Measurements from ENCODE around the gene C1orf52.

C1orf52 gene

DNA sequence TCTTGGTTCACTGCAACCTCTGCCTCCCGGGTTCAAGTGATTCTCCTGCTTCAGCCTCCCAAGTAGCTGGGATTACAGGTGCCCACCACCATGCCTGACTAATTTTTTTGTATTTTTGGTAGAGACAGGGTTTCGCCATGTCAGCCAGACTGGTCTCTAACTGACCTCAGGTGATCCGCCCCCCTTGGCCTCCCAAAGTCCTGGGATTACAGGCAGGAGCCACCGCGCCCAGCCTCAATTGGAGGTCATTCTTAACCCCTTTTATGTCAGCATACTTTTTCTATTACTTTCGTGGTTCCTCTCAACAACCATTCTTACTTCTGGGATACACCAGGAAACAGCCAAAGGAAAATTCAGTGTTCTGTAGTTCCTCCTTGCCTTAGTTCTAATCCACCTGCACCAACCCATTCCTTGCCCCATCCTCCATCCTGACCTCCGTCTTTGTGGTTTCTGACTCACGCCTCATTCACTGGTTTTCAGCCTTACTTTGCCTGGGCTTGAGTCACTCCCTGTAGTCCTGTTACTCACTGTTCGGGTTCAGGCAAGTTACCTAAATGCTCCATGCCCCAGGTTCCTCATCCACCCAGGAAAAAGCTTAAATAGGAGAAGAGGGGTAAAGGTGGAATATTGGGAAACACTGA lies 29.9 kb upstream of the C1orf52 start:
- peak overlapping the region; percentile 31 for H3K27ac Mint-ChIP-seq
- no peaks in the 10 kb centered on the region for H3K36me3 Mint-ChIP-seq
- peaks cover 4% of the 10 kb centered on the region for H3K4me1 Mint-ChIP-seq (ENCODE audit: low read depth)
- H3K27me3 Mint-ChIP-seq: peaks cover 3% of the 10 kb centered on the region
- no peak overlapping the region for H3K4me3 Mint-ChIP-seq
- no peaks in the 10 kb centered on the region for H3K9me3 Mint-ChIP-seq (ENCODE audit: low read depth)

DNA sequence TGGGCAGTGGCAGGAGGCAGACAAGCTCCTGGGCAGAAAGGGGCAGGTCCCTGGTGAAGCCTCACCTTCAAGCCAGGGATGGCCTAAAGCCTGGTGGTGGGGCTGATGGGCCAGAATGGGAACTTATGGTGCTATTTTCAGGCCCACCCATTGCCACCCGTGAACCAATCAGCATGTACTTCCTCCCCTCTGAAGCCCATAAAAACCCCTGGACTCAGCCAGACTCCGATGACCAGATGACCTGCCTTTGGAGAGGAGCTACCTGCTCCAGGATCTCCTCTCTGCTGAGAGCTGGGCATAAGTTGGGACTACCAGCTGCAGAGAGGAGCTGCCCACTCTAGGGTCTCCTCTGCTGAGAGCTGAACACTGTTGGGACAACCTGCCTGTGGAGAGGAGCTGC lies 24.7 kb upstream of the C1orf52 start:
- Mint-ChIP-seq H3K9me3 (ENCODE audit: low read depth) (no peaks in the 10 kb centered on the region), H3K27me3 (no peaks in the 10 kb centered on the region), H3K36me3 (no peaks in the 10 kb centered on the region), H3K4me3 (no peak overlapping the region), H3K4me1 (ENCODE audit: low read depth) (peaks cover 3% of the 10 kb centered on the region), H3K27ac (no peak overlapping the region)

DNA sequence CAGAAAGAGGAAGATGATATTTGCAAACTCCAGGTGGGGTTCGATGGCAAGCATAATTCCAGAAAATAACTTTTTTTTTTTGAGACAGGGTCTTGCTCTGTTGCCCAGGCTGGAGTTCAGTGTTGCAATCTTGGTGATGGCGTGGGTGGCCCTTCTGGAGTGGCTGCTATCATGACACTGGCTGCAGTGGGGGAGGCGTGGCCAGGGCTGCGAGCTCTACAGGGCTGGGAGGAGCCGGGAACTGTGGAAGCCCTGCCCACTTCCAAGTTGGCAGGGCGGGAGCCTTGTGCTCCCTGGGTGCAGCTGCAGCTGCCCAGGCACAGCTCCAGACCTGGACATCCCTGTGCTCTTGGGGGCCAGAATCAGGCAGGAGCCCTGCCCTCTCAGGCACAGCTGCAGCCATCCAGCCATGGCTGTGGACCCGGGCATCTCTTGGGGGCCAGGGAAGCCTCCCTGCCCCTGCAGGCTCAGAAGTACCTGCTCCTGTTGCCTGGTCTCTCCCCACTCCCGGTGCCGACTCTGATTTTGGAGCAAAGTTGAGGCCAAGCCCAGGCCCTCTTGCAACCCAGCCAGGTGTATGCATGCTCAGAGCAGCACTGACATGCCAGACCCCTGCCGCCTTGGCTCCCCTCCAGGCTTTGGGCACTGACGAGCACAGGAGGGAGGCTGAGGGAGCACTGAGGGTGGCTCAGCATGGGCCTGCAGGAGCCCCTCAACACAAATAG lies 24.2 kb upstream of the C1orf52 start:
- H3K27me3 Mint-ChIP-seq: no peaks in the 10 kb centered on the region
- H3K4me1 Mint-ChIP-seq (ENCODE audit: low read depth): peaks cover 9% of the 10 kb centered on the region
- H3K4me3 Mint-ChIP-seq: no peak overlapping the region
- no peak overlapping the region for H3K27ac Mint-ChIP-seq
- H3K36me3 Mint-ChIP-seq: no peaks in the 10 kb centered on the region
- no peaks in the 10 kb centered on the region for H3K9me3 Mint-ChIP-seq (ENCODE audit: low read depth)

DNA sequence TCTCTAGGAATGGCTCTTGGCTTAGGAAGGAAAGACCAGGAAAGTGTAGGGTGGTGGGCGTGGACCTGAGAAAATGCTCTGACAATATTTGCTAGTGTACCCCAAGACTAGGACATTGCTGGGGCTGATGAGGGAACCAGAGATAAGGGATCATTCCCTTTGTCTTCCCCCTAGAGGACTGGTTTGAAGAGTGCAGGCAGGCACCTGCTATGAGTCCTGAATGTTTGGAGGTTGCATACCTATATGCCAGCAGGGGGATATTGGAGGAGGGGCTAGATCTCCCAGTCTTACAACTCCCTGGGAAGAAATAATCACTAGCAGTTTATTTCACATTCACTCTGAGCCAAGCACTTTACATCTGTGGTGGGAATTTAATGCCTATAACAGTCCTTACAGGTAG lies 23.0 kb upstream of the C1orf52 start:
- Mint-ChIP-seq H3K27me3 (no peaks in the 10 kb centered on the region), H3K4me1 (ENCODE audit: low read depth) (peaks cover 11% of the 10 kb centered on the region), H3K4me3 (no peak overlapping the region), H3K36me3 (no peaks in the 10 kb centered on the region), H3K27ac (no peak overlapping the region), H3K9me3 (ENCODE audit: low read depth) (no peaks in the 10 kb centered on the region)

DNA sequence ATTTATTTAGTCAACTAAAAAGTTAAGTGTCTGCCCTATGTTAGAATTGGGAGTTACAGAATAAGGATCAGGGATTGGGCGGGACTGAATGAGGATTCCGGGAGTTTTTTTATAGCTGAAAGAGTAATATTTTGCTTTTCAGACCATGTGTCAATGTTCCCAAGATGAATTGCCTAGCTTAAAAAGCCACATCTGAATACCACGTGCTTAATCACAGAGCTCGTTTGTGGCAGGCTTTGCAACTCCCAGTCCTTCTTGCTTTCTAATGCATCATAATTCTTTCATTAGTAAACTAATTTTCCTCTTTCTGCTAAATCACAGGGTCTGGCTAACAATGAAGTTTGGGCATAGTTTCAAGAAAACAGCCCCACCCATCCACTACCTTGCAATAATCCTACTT lies 21.2 kb upstream of the C1orf52 start:
- no peak overlapping the region for H3K4me3 Mint-ChIP-seq
- no peak overlapping the region for H3K27ac Mint-ChIP-seq
- no peaks in the 10 kb centered on the region for H3K9me3 Mint-ChIP-seq (ENCODE audit: low read depth)
- H3K4me1 Mint-ChIP-seq (ENCODE audit: low read depth): peaks cover 17% of the 10 kb centered on the region
- no peaks in the 10 kb centered on the region for H3K27me3 Mint-ChIP-seq
- H3K36me3 Mint-ChIP-seq: no peaks in the 10 kb centered on the region

DNA sequence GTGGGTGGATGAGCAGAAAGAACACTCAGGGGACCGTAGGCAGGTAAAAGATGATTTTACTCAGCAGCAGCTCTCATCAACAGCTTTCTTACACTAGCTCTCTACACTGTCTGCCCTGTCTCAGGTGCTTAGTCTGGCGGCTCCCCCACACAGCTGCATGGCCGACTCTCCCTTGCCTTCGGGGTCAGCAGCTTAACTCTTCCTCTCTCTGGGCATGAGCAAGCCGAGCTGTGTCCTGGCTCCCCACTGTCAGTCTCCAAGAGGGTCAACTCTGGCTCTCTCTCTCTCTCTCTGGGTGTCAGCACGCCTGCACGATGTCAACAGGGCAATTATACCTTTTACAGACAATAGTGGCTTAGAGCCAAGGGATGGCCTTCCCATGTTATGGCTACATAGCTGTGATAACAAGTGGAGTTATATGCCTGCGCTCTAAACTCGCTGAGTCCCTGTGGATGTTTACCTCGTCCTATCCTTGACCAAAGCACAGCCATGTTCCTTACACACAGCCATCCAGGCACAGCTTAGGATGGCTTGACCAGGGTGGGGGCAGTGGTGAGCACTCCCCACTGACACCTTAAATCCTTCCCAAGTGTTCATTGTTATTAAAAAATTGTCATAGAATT lies 20.1 kb upstream of the C1orf52 start:
- Mint-ChIP-seq H3K4me3 (no peak overlapping the region), H3K4me1 (ENCODE audit: low read depth) (peaks cover 27% of the 10 kb centered on the region), H3K27me3 (no peaks in the 10 kb centered on the region), H3K36me3 (peaks cover 3% of the 10 kb centered on the region), H3K27ac (no peak overlapping the region), H3K9me3 (ENCODE audit: low read depth) (no peaks in the 10 kb centered on the region)

DNA sequence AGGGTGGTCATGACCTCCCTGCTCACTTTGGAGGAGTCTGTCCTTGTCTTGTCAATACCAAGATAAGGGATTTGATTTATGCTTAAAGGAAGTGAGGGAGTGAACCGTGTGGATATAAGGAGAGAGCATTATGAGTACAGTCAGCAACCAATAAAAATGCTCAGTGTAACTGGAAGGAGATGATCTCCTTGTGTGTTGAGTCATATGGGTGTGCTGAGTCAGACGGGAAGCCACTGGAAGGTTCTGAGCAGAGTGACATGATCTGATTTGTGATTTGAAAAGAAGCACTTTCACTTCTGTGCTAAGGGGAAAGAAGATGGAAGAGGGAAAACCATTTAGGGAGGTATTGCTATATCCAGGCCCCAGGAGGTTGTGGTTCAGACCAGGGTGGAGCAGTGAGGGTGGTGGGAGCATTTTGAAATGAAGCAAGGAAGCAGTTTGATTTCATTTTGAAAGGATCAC lies 19.4 kb upstream of the C1orf52 start:
- H3K27me3 Mint-ChIP-seq: no peaks in the 10 kb centered on the region
- peaks cover 3% of the 10 kb centered on the region for H3K36me3 Mint-ChIP-seq
- no peaks in the 10 kb centered on the region for H3K9me3 Mint-ChIP-seq (ENCODE audit: low read depth)
- peak overlapping the region; percentile 12 for H3K4me3 Mint-ChIP-seq
- peak overlapping the region; percentile 1 for H3K27ac Mint-ChIP-seq
- peaks cover 34% of the 10 kb centered on the region for H3K4me1 Mint-ChIP-seq (ENCODE audit: low read depth)

DNA sequence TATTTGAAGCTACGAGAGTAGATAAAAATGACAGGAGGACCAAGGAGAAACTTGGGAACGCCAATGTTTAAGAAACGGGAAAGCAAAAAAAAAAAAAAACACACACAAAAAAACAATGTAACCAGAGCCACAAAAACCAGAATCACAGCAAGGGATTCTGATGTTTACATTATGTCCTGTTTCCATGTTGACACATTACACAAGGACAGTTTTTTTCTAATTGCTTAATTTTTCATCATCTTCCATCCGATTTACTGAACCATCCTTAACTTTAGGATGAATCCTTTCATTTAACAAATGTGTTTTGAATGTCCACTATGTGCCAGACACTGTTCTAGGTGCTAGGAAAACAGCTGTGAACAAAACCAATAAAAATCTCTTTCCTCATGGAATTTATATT lies 18.3 kb upstream of the C1orf52 start:
- H3K9me3 Mint-ChIP-seq (ENCODE audit: low read depth): no peaks in the 10 kb centered on the region
- H3K27ac Mint-ChIP-seq: no peak overlapping the region
- H3K4me1 Mint-ChIP-seq (ENCODE audit: low read depth): peaks cover 45% of the 10 kb centered on the region
- peaks cover 6% of the 10 kb centered on the region for H3K36me3 Mint-ChIP-seq
- H3K27me3 Mint-ChIP-seq: no peaks in the 10 kb centered on the region
- peak overlapping the region; percentile 6 for H3K4me3 Mint-ChIP-seq

DNA sequence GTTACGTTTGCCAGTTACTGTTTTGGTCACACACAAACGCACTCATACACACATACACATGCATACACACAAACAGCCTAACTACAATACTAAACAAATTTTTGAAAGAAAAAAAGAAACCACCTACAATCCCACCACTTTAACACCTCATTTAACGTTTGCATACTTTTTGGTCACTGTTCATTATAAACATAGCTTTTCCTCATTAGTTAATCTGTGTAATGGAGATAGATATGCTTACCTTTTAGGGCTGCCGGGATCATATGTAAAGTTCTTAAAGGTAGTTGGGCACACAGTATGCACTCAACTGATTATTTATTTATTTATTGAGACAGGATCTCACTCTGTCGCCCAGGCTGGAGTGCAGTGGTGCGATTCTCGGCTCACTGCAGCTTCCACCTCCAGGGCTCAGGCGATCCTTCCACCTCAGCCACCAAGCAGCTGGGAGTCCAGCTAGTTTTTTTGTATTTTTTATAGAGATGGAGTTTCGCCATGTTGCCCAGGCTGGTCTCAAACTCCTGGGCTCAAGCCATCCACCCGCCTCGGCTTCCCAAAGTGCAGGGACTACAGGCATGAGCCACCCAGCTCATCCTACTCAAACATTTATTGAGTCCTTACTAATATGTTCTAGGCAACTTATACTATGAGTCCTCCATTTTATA lies 17.6 kb upstream of the C1orf52 start:
- Mint-ChIP-seq H3K4me3 (peak overlapping the region; percentile 92), H3K27me3 (no peaks in the 10 kb centered on the region), H3K9me3 (ENCODE audit: low read depth) (no peaks in the 10 kb centered on the region), H3K27ac (peak overlapping the region; percentile 75), H3K36me3 (peaks cover 7% of the 10 kb centered on the region), H3K4me1 (ENCODE audit: low read depth) (peaks cover 48% of the 10 kb centered on the region)

DNA sequence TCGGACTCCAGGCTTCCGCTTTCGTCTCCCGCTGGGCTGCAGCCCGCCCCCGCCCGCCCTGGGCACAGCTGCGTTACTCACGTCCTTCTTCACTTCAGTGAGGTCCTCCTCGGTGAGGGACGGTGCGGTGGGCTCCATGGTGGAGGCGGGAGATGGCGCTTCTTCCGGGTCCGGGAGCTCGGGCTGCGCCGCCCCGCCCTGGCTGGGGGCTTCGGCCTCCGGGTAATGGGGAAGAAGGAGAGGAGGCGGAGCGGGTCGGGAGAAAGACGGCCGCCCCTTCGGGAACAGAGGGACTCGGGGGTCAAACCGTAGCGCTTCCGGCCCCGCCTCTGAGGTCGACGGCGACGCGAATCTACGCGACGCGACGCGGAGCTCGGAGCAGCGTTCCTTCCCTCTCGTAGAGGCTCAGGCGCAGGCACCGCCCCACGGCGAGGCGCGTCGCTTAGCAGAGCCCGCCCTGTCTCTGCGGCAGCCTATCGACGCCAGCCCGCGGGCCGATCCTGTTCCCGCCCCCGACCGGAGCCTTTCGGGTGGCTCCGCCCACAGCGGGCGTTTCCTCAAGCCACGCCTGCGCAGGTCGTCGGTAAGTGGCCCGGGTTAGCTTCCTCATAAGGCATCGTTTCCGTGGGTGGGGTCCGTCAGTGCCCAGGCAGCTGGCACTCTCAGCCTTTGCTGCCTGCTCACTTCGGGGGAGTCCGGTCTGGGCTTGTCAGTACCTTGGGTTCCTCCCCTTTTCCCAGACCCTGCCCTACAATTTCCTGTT lies 16.9 kb upstream of the C1orf52 start, which contains the start of gene BCL10:
BCL10 (minus strand) TSS at position 418 of the 763 bp plus-strand sequence; CDS start at position 138, 280 bp downstream.
- H3K4me3 Mint-ChIP-seq: peak within 1 kb of the TSS; percentile 92
- H3K9me3 Mint-ChIP-seq (ENCODE audit: low read depth): no peaks in the 10 kb centered on the region
- no peaks in the 10 kb centered on the region for H3K27me3 Mint-ChIP-seq
- H3K36me3 Mint-ChIP-seq: peaks cover 7% of the 10 kb centered on the region
- H3K27ac Mint-ChIP-seq: peak within 1 kb of the TSS; percentile 97
- H3K4me1 Mint-ChIP-seq (ENCODE audit: low read depth): peaks cover 54% of the 10 kb centered on the region

DNA sequence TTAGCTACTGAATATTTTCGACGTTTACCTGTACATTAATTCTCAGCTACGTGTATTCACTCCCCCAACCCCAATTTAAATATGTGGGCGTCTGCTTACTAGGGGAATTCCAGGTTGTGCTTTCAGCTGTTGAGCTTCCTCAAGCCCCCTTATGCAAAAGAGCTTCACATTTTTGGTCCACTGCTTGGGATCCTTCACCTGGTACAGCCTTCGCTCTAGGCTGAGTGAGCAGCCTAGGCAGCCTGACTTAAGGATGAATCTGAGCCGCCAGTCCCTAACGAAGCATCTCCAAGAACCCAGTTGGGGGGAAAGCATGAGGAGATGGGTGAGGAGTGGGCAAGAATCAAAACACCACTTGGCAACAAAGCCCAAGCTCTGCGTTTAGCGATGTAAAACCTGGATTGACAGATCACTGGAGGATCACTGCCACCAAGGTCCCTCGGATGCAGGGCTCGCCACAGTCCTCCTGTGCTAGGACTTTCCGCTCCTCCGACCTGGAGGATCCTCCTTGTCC lies 16.3 kb upstream of the C1orf52 start:
- H3K27me3 Mint-ChIP-seq: no peaks in the 10 kb centered on the region
- peak overlapping the region; percentile 97 for H3K27ac Mint-ChIP-seq
- no peaks in the 10 kb centered on the region for H3K9me3 Mint-ChIP-seq (ENCODE audit: low read depth)
- H3K36me3 Mint-ChIP-seq: peaks cover 7% of the 10 kb centered on the region
- H3K4me3 Mint-ChIP-seq: peak overlapping the region; percentile 92
- peaks cover 60% of the 10 kb centered on the region for H3K4me1 Mint-ChIP-seq (ENCODE audit: low read depth)

DNA sequence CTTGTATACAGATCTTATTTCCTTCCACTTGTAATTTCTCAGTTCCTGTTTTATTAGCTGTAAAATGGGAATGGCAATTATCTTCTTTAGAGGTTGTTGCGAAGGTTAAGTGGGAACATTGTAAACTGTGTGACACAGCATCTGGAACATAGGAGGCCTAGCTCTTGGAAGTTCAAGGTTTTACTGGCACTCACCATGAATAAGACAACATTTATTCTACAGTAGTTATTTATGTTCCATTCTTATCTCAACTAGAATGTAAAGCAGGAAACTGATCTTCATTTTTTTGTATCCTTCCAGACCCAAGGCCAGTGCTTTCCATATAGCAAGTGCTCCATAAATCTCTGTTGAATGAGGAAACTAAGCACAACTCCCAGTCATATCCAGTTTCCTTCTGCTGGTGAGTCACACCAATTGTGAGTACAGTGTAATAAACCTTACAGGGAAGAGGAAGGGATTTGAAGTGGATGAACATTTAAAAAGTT lies 15.5 kb upstream of the C1orf52 start:
- Mint-ChIP-seq H3K27ac (peak overlapping the region; percentile 97), H3K4me1 (ENCODE audit: low read depth) (peaks cover 64% of the 10 kb centered on the region), H3K36me3 (peaks cover 7% of the 10 kb centered on the region), H3K9me3 (ENCODE audit: low read depth) (no peaks in the 10 kb centered on the region), H3K4me3 (peak overlapping the region; percentile 92), H3K27me3 (no peaks in the 10 kb centered on the region)

DNA sequence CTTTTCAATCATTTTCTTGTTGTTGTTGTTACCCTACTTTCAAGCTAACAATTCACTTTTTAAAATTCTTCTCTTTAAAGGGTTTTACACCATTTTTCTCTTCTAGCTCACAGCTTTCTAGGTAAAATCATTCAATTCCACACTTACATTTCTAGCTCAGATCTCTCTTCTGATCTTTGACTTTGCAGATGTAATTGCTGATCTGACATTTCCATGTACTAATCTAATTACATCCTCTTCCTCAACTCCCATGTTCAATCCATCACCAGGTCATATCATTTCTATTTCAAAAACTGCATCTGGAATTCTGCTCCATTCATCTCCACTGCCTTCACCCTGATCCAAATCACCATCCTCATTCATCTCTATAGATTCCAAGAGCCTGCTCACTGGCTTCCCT lies 13.9 kb upstream of the C1orf52 start:
- Mint-ChIP-seq H3K36me3 (peaks cover 10% of the 10 kb centered on the region), H3K9me3 (ENCODE audit: low read depth) (no peaks in the 10 kb centered on the region), H3K4me3 (peak overlapping the region; percentile 92), H3K27ac (peak overlapping the region; percentile 97), H3K4me1 (ENCODE audit: low read depth) (peaks cover 65% of the 10 kb centered on the region), H3K27me3 (no peaks in the 10 kb centered on the region)
